Hematopoietic multipotent progenitor cell treated with erythropoietin and hydrocortisone succinate and interleukin-3 and kit ligand, for 8 days (in vitro differentiated cells): ENCODE results near the gene PNMT.

Experiments
- DNase-seq: peaks from one replicate; pipeline ENCODE4 v3.0.0-alpha.2; 2015

PNMT gene

GRCh38 chr17:39653662-39654331 lies 14.5 kb upstream of the PNMT start:
- DNase-seq: peak; percentile 85

- DNase-seq: no peak
These were observed 13.1 kb upstream of the PNMT start for GRCh38 chr17:39655105-39655504.

- no peak for DNase-seq
These were observed 9.9 kb upstream of the PNMT start for GRCh38 chr17:39658346-39658745.

DNA sequence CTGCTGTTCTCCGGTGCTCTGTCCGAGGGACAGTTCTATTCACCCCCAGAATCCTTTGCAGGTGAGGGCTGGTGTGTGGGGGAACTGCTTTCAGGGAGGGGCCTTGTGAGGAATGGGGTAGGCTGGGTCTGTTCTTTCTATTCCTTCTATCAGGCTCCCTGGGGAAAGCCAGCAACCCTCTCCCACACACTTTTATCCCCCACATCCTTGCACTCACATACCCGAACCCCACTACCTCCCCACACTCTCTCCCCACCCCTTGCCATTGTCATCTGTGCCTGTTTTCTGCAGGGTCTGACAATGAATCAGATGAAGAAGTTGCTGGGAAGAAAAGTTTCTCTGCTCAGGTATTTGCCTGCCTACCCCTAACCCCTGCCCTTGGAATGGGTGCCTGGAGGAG lies 9.5 kb upstream of the PNMT start:
- no peak for DNase-seq

GRCh38 chr17:39659279-39660010 lies 8.8 kb upstream of the PNMT start:
- no peak for DNase-seq

DNA sequence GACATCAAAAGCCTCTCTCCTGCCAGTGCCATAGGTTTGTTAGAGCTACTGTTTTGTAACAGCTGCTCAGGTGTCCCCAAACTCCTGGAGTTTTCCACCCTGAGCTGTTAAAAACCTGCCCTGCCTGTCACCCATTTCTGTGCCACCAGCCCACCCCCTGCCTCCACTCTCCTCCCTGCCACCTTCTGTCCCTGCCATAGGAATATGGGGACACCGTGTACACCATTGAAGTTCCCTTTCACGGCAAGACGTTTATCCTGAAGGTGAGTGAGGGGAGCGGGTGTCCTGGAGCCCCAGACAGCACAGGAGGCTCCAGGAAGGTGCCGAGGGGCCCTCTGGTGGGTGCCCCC lies 8.3 kb upstream of the PNMT start:
- DNase-seq: no peak

DNA sequence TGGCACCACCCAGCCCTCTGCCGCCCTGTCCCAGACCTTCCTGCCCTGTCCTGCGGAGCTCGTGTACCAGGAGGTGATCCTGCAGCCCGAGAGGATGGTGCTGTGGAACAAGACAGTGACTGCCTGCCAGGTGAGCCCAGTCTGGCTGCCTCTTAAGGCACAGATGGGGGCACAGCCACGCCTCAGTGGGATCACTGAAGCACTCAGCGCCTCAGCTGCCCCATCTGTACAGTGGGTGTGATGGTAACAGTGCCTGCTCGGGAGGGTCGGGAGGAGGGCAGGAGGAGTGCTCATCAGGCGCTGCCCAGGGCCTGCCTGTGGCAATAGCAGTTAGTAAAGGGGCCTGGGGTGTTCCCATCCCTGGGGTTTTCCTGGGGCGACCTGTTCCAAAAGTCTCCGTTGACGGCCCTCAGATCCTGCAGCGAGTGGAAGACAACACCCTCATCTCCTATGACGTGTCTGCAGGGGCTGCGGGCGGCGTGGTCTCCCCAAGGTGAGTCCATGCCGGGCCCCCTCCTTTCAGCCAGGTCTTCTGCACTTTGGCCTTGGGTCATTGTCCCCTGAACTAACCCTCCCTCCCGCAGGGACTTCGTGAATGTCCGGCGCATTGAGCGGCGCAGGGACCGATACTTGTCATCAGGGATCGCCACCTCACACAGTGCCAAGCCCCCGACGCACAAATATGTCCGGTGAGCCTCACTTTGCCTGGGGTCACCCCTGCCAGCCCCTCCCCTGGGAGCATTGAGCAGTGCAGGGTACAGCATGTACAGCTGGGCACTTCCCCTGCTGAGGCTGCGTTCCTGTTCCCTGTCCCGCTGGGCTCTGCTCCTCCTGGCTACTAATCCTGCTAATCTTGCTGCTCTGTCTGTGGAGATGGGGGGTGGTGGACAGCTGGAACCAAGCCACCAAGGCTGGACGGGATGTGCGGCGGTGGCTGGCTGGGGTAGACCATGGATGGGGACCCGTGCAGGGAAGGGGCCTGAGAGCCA lies 7.6 kb upstream of the PNMT start:
- no peak for DNase-seq

GRCh38 chr17:39661744-39662541 lies 6.3 kb upstream of the PNMT start:
- no peak for DNase-seq

- no peak for DNase-seq
These were observed 5.5 kb upstream of the PNMT start for GRCh38 chr17:39662551-39663339.

- no peak for DNase-seq
These were observed 4.9 kb upstream of the PNMT start for GRCh38 chr17:39663340-39663687.

- peak; percentile 58 for DNase-seq
These were observed 4.3 kb upstream of the PNMT start for GRCh38 chr17:39663688-39664580.

GRCh38 chr17:39664581-39665561 lies 3.4 kb upstream of the PNMT start, which contains the start of gene TCAP:
Gene TCAP, plus strand, starts transcription at chr17:39665349. Its CDS starts 11 bp downstream, at chr17:39665360.
- DNase-seq: no peak

GRCh38 chr17:39665642-39666224 lies 2.5 kb upstream of the PNMT start:
- peak; percentile 45 for DNase-seq

GRCh38 chr17:39666231-39666600 lies 2.0 kb upstream of the PNMT start:
- DNase-seq: no peak

DNA sequence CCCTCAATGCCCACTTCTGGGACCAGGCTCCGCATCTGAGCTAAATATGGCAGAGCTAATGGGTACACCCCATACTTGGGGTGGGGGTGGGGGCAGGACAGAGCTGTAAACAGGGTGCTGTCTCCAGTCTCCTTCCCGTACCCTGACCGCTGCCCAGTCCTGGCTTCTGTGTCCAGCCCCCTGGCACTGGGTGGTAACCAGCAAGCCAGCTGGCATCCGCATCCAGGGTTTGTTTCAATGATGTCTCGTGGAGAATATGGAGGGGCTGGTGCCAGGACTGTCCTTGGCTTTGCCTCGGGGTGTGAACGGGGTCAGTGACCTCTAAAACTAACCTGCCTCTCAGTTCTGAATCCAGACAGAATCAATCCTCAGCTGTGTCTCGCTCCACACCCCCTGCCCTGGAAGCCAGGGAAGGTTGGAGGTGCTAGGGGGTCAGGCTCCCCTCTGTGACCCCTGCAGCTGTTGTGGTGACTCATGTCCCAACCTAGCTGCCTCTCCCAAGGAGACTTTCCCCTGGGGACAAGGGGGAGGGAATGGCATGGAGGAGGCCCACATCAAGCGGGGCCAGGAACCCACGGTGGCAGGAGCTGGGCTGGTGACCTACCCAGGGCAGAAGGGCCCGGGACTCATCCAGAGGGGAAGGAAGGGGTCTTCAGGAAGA lies 1.5 kb upstream of the PNMT start:
- DNase-seq: peak; percentile 44

GRCh38 chr17:39667262-39667944 lies 850 bp upstream of the PNMT start:
- DNase-seq: peak; percentile 90

GRCh38 chr17:39669897-39670735 lies 1.9 kb downstream of the PNMT start:
- DNase-seq: no peak
